Keratinocyte (primary cell): ENCODE measurements around the gene RGL1. TPM values are rescaled to one million over a fixed set of nuclear protein-coding genes. Genes with fewer than 3 reads are reported as not detected.

Source experiments
- DNase-seq: peaks from one replicate; pipeline ENCODE4 v3.0.0-alpha.2; 2011; ENCODE audit warnings: low read depth, missing footprints, low spot score
- FAIRE-seq: peaks from 2 replicates; lab custom pipeline; 2011; peaks lifted over from hg19 to GRCh38; lab: Jason Lieb, UNC
- H2AFZ ChIP-seq: 2 replicates; pipeline ENCODE4 v1.6.0; 2012; ENCODE audit warnings: low read length, control low read depth, inconsistent platforms; ENCODE audit not compliant: control insufficient read depth
- H3K27ac ChIP-seq: 2 replicates; pipeline ENCODE4 v1.5.1; 2011; ENCODE audit warnings: low read length; ENCODE audit not compliant: control insufficient read depth, insufficient read depth
- H3K27me3 ChIP-seq: 3 replicates; pipeline ENCODE4 v1.6.0; 2011; ENCODE audit warnings: low read length; ENCODE audit not compliant: control insufficient read depth, insufficient read depth; ENCODE audit errors: extremely low read depth
- H3K36me3 ChIP-seq, 2 experiments: 2 replicates in 1 of 2; 3 replicates in 1 of 2; pipeline ENCODE4 v1.5.1; 2011; ENCODE audit warnings: low read length in 2 of 2, mild to moderate bottlenecking in 1 of 2; ENCODE audit not compliant: control insufficient read depth in 2 of 2, insufficient read depth in 2 of 2; ENCODE audit errors: extremely low read depth in 1 of 2
- H3K4me1 ChIP-seq: 3 replicates; pipeline ENCODE4 v1.5.1; 2011; ENCODE audit warnings: low read length; ENCODE audit not compliant: control insufficient read depth, insufficient read depth; ENCODE audit errors: extremely low read depth
- H3K4me2 ChIP-seq: 3 replicates; pipeline ENCODE4 v1.6.0; 2011; ENCODE audit warnings: low read depth, low read length; ENCODE audit not compliant: control insufficient read depth, insufficient read depth; ENCODE audit errors: extremely low read depth
- H3K4me3 ChIP-seq, 3 experiments: fragments of 200-600 bp in 1 of 3; sonication (generic) in 1 of 3; 2 replicates in 2 of 3; 3 replicates in 1 of 3; pipeline ENCODE4 v1.5.1; 2011 to 2016; ENCODE audit warnings: low read length in 3 of 3, mild to moderate bottlenecking in 3 of 3, control low read depth in 2 of 3, inconsistent platforms in 1 of 3, low read depth in 1 of 3, mixed read lengths in 1 of 3, mixed run types in 1 of 3, moderate library complexity in 1 of 3; ENCODE audit not compliant: control insufficient read depth in 2 of 3, insufficient read depth in 2 of 3; ENCODE audit errors: extremely low read depth in 1 of 3
- H3K79me2 ChIP-seq: 2 replicates; pipeline ENCODE4 v1.6.0; 2012; ENCODE audit warnings: low read length; ENCODE audit not compliant: control insufficient read depth, insufficient read depth
- H3K9ac ChIP-seq: 3 replicates; pipeline ENCODE4 v1.6.0; 2011; ENCODE audit warnings: low read length; ENCODE audit not compliant: control insufficient read depth, insufficient read depth; ENCODE audit errors: extremely low read depth
- H3K9me1 ChIP-seq: 3 replicates; pipeline ENCODE4 v1.6.0; 2011; ENCODE audit warnings: low read length; ENCODE audit not compliant: control insufficient read depth, insufficient read depth; ENCODE audit errors: extremely low read depth
- H3K9me3 ChIP-seq: 2 replicates; pipeline ENCODE4 v1.5.1; 2012; ENCODE audit warnings: low read depth, low read length; ENCODE audit not compliant: control insufficient read depth
- H4K20me1 ChIP-seq: 3 replicates; pipeline ENCODE4 v1.6.0; 2011; ENCODE audit warnings: low read length; ENCODE audit not compliant: control insufficient read depth, insufficient read depth; ENCODE audit errors: extremely low read depth
- CTCF ChIP-seq, 3 experiments: IDR thresholded peaks in 1 of 3; conservative IDR thresholded peaks in 1 of 3; optimal IDR thresholded peaks in 1 of 3; 2 replicates in 2 of 3; 3 replicates in 1 of 3; pipeline versions ENCODE3 to v1.5.1; 2011; ENCODE audit warnings: low read length in 3 of 3, mild to moderate bottlenecking in 3 of 3, moderate library complexity in 2 of 3, control low read depth in 1 of 3, inconsistent platforms in 1 of 3; ENCODE audit not compliant: insufficient read depth in 2 of 3; ENCODE audit errors: extremely low read depth in 1 of 3
- EZH2 ChIP-seq: IDR thresholded peaks from one replicate; pipeline ENCODE4 v1.6.1; 2012; ENCODE audit warnings: inconsistent platforms, mild to moderate bottlenecking, low read length, moderate library complexity
- dilution Hi-C: fragments of 300-500 bp; cut with MboI; formaldehyde crosslinking; loops from one replicate; pipeline ENCODE4 v1.7.0; 2020; ENCODE audit warnings: low sequenced_read_pairs; ENCODE audit not compliant: extremely low pct_ligation_motif_present
- polyA plus RNA-seq, 5 experiments: library from polyadenylated mRNA; depleted of rRNA in 3 of 5; stranded (reverse) in 3 of 5; stranded (forward) in 1 of 5; unstranded in 1 of 5; fragments of >200 nt; gene quantifications; 1 replicate in 1 of 5; 2 replicates in 3 of 5; 3 replicates in 1 of 5; pipeline versions ENCODE4 v1.2.1 to v1.2.3, GENCODE V29; 2011 to 2012; ENCODE audit warnings: missing spikeins in 2 of 5, low read depth in 1 of 5, low replicate concordance in 1 of 5

The RGL1 gene
- polyA plus RNA-seq, 1 donor (not counting 4 experiments of a cell fraction or from before 2014, with no cell fraction given) = 1.2 TPM

GRCh38 chr1:183834568-183834967, 29.6 kb downstream of the RGL1 start:
- Histone ChIP-seq H3K4me3 (no peak overlapping the region), H3K9me3 (no peaks in the 10 kb centered on the region), H3K27me3 (no peaks in the 10 kb centered on the region), H3K9me1 (no peaks in the 10 kb centered on the region), H3K4me2 (no peak overlapping the region), H4K20me1 (no peaks in the 10 kb centered on the region), H3K79me2 (no peaks in the 10 kb centered on the region), H3K36me3 (no peaks in the 10 kb centered on the region), H3K4me1 (no peaks in the 10 kb centered on the region), H3K27ac (no peak overlapping the region), H3K9ac (no peak overlapping the region), H2AFZ (no peak overlapping the region)
- FAIRE-seq = no peak
- TF ChIP-seq EZH2 (no peak), CTCF (optimal IDR thresholded peaks at IDR 0.05 in 1 of 3, IDR thresholded peaks at IDR 0.05 in 1 of 3, conservative IDR thresholded peaks at IDR 0.05 in 1 of 3; ENCODE audit: extremely low read depth in 1 of 3, insufficient read depth in 2 of 3, low read length in 3 of 3) (no peak)
- no peak for DNase-seq
- dilution Hi-C loops = no loop called here

GRCh38 chr1:183836598-183836997, 31.7 kb downstream of the RGL1 start:
- no peak for TF ChIP-seq EZH2
- no peak for TF ChIP-seq CTCF (optimal IDR thresholded peaks at IDR 0.05 in 1 of 3, IDR thresholded peaks at IDR 0.05 in 1 of 3, conservative IDR thresholded peaks at IDR 0.05 in 1 of 3; ENCODE audit: extremely low read depth in 1 of 3, insufficient read depth in 2 of 3, low read length in 3 of 3)
- Histone ChIP-seq H3K4me1 (peaks cover 3% of the 10 kb centered on the region), H3K9me3 (no peaks in the 10 kb centered on the region), H3K4me2 (no peak overlapping the region), H3K9ac (no peak overlapping the region), H3K9me1 (no peaks in the 10 kb centered on the region), H3K27ac (no peak overlapping the region), H3K4me3 (no peak overlapping the region), H4K20me1 (no peaks in the 10 kb centered on the region), H3K27me3 (no peaks in the 10 kb centered on the region), H2AFZ (no peak overlapping the region), H3K79me2 (no peaks in the 10 kb centered on the region), H3K36me3 (no peaks in the 10 kb centered on the region)
- dilution Hi-C loops = no loop called here
- FAIRE-seq (no peak), DNase-seq (no peak)
